Measurements from ENCODE around the gene BICRA. TPM values are rescaled to one million over a fixed set of nuclear protein-coding genes. Genes with fewer than 3 reads are reported as not detected.
A peak's percentile ranks its signal among the peaks of the same experiment; 100 is the strongest.
"Not testable (repeated sequence)": the region's sequence is repeated elsewhere in the genome, so short reads cannot be mapped to it uniquely, and the experiment has no call there.

Gene BICRA
- total and polyA plus RNA-seq, 2 experiments from 2014 or later = 3.4 to 5.4 TPM

DNA sequence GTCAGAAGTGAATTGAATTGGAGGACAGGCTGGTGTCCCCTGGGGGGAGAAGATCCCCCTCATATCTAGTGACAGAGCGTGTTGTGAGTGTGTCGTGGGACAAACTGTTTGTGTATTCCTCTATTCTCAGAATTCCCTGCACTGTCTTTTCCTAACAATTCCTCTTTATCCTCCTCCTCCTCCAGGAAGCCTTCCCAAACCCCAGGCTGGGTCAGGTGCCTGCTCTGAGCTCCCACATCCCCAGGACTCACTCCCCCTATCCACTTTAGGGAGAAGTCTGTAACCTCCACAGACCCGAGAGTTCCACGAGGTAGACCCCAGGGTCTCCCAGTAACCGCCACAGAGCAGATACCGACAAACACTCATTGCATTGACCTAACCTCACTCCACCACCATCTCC, 15.1 kb upstream of the BICRA start:
- Histone ChIP-seq H3K9me2 (replicated peaks; ENCODE audit: insufficient read depth) (no peaks in the 10 kb centered on the region), H3K4me3 (no peak overlapping the region), H3K27me3 (no peaks in the 10 kb centered on the region), H3K9me3 (ENCODE audit: low read depth) (no peaks in the 10 kb centered on the region), H3K36me3 (replicated peaks; ENCODE audit: insufficient read depth, low read depth) (no peaks in the 10 kb centered on the region), H3K4me1 (ENCODE audit: insufficient read depth) (no peaks in the 10 kb centered on the region), H3K79me2 (no peaks in the 10 kb centered on the region), H3K27ac (no peak overlapping the region), H2AFZ (no peak overlapping the region), H4K20me1 (ENCODE audit: insufficient read depth, poor library complexity, severe bottlenecking) (no peaks in the 10 kb centered on the region), H3K4me2 (no peak overlapping the region)
- 91% methylated on average over 6 of the region's 6 CpGs for WGBS (ENCODE audit: low lambda C conversion rate, missing lambda C conversion rate)
- no peak for DNase-seq (ENCODE audit: low spot score)
- TF ChIP-seq, protein P1, sequence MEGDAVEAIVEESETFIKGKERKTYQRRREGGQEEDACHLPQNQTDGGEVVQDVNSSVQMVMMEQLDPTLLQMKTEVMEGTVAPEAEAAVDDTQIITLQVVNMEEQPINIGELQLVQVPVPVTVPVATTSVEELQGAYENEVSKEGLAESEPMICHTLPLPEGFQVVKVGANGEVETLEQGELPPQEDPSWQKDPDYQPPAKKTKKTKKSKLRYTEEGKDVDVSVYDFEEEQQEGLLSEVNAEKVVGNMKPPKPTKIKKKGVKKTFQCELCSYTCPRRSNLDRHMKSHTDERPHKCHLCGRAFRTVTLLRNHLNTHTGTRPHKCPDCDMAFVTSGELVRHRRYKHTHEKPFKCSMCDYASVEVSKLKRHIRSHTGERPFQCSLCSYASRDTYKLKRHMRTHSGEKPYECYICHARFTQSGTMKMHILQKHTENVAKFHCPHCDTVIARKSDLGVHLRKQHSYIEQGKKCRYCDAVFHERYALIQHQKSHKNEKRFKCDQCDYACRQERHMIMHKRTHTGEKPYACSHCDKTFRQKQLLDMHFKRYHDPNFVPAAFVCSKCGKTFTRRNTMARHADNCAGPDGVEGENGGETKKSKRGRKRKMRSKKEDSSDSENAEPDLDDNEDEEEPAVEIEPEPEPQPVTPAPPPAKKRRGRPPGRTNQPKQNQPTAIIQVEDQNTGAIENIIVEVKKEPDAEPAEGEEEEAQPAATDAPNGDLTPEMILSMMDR (IDR thresholded peaks at IDR 0.05; ENCODE audit: poor library complexity) = no peak
- TF ChIP-seq EZH2 (IDR thresholded peaks at IDR 0.05; ENCODE audit: borderline replicate concordance) = no peak

DNA sequence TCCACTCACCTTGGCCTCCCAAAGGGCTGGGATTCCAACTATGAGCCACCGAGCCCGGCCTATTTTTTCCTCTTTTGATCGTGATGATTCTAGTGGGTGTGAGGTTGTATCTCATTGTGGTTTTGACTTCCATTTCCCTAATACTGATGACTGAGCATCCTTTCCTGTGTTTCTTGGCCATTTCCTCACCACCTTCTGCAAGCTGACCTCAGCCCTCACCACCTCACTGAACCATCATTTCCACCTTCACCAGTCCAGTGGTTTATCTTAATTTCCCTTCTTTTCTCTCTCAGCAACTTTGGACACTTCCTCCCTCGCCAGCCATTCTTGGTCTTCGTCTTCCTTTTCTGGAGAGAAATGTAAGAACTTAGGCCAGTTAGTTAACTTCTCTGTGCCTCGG, 13.0 kb upstream of the BICRA start:
- Histone ChIP-seq H2AFZ (no peak overlapping the region), H3K36me3 (replicated peaks; ENCODE audit: insufficient read depth, low read depth) (no peaks in the 10 kb centered on the region), H3K27me3 (no peaks in the 10 kb centered on the region), H3K4me1 (ENCODE audit: insufficient read depth) (peaks cover 8% of the 10 kb centered on the region), H4K20me1 (ENCODE audit: insufficient read depth, poor library complexity, severe bottlenecking) (no peaks in the 10 kb centered on the region), H3K27ac (no peak overlapping the region), H3K4me3 (no peak overlapping the region), H3K4me2 (no peak overlapping the region), H3K9me2 (replicated peaks; ENCODE audit: insufficient read depth) (no peaks in the 10 kb centered on the region), H3K9me3 (ENCODE audit: low read depth) (no peaks in the 10 kb centered on the region), H3K79me2 (no peaks in the 10 kb centered on the region)
- WGBS (ENCODE audit: low lambda C conversion rate, missing lambda C conversion rate) = 96% methylated on average over 6 of the region's 6 CpGs
- DNase-seq (ENCODE audit: low spot score) = no peak
- TF ChIP-seq EZH2phosphoT487 (IDR thresholded peaks at IDR 0.05; ENCODE audit: low read depth, severe bottlenecking, unreplicated experiment) (no peak), EZH2 (IDR thresholded peaks at IDR 0.05; ENCODE audit: borderline replicate concordance) (no peak)
- TF ChIP-seq, protein P1 (IDR thresholded peaks at IDR 0.05; ENCODE audit: poor library complexity) = no peak

DNA sequence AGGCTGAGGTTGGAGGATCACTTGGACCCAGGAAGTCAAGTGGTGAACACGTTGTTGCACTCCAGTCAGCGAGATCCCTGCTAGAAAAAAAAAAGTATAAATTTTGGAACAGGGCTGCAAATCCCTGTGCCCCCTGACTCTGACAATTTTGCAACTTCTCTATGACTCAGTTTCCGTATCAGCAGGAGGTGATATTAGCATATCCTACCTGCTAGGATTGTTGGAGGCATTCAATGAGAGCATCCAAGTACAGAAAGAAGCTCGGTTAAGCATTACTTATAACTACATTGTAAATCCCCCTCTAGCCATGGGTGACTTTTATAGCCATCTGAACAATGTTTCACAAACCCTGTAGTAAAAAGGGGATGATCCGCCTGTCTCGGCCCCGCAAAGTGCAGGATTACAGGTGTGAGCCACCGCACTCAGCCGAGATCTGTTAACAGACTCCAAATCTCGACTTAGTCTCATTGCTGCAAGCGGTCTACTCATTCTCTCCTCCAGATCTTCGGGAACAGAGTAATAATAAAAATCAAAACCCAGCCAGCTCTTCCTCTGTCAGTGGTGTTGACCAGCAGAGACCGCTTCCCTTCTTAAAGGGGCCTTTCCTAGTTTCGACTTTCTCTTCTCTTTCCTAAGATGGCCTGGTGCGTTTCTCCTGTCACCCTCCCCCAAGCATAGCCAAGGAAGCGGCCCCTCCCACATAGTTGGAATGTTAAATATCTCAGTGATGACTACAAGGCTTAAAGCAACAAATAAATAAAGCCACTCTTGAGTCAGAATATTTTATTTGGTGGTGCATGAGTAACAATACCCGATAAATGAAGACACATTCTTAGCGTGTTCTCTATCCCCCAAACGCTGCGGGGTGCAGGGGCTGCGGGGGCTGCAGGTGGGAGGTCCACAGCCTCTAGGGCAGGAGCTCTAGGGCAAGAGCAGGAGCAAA, 10.3 kb upstream of the BICRA start:
- H3K79me2 ChIP-seq = no peaks in the 10 kb centered on the region
- peaks cover 12% of the 10 kb centered on the region for H3K4me1 ChIP-seq (ENCODE audit: insufficient read depth)
- H3K4me3 ChIP-seq = peak overlapping the region; percentile 2
- no peaks in the 10 kb centered on the region for H3K36me3 ChIP-seq (replicated peaks; ENCODE audit: insufficient read depth, low read depth)
- peak overlapping the region; percentile 78 for H3K27ac ChIP-seq
- no peaks in the 10 kb centered on the region for H3K27me3 ChIP-seq
- no peaks in the 10 kb centered on the region for H3K9me2 ChIP-seq (replicated peaks; ENCODE audit: insufficient read depth)
- WGBS (ENCODE audit: low lambda C conversion rate, missing lambda C conversion rate) = 10% methylated on average over 21 of the region's 21 CpGs
- peak overlapping the region; percentile 76 for H3K4me2 ChIP-seq
- H2AFZ ChIP-seq = peak overlapping the region; percentile 40
- H4K20me1 ChIP-seq (ENCODE audit: insufficient read depth, poor library complexity, severe bottlenecking) = no peaks in the 10 kb centered on the region
- TF ChIP-seq EZH2 (IDR thresholded peaks at IDR 0.05; ENCODE audit: borderline replicate concordance) = no peak
- TF ChIP-seq EZH2phosphoT487 (IDR thresholded peaks at IDR 0.05; ENCODE audit: low read depth, severe bottlenecking, unreplicated experiment) = no peak
- TF ChIP-seq, protein P1 (IDR thresholded peaks at IDR 0.05; ENCODE audit: poor library complexity) = no peak
- no peaks in the 10 kb centered on the region for H3K9me3 ChIP-seq (ENCODE audit: low read depth)
- DNase-seq (ENCODE audit: low spot score) = peak; percentile 90

DNA sequence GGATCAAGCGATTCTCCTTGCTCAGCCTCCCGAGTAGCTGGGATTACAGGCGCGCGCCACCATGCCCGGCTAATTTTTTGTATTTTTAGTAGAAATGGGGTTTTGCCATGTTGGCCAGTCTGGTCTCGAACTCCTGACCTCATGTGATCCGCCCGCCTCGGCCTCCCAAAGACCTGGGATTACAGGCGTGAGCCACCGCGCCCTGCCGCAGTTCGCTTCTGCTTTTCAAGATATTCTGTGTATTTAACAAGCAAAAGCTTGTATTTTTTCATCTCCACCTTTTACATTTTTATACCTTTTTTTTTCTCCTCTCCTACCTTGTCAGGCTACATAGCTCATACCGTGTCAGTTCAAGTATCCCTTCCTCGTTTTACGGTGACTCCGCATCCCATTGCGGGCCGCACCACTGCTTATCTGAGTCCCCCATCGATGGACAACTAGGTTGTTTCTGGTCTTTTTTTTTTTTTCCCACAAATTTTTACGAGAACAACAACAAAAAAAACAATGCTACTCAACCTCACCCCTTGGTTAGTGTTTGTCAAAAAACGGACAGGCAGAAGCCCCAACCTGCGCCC, 9.2 kb upstream of the BICRA start:
- Histone ChIP-seq H3K27ac (peak overlapping the region; percentile 78), H3K4me2 (peak overlapping the region; percentile 76), H3K4me3 (peak overlapping the region; percentile 17), H3K4me1 (ENCODE audit: insufficient read depth) (peaks cover 12% of the 10 kb centered on the region)
- not testable (repeated sequence) for H3K79me2 ChIP-seq; DNase-seq (ENCODE audit: low spot score); H4K20me1 ChIP-seq (ENCODE audit: insufficient read depth, poor library complexity, severe bottlenecking); H3K9me3 ChIP-seq (ENCODE audit: low read depth); H3K27me3 ChIP-seq; H3K36me3 ChIP-seq (replicated peaks; ENCODE audit: insufficient read depth, low read depth); H2AFZ ChIP-seq; H3K9me2 ChIP-seq (replicated peaks; ENCODE audit: insufficient read depth)
- WGBS (ENCODE audit: low lambda C conversion rate, missing lambda C conversion rate) = 25% methylated on average over 25 of the region's 25 CpGs

All from hepatocyte (in vitro differentiated cells).